ENCODE measurements around the gene GPHN.
"Not testable (repeated sequence)": the region's sequence is repeated elsewhere in the genome, so short reads cannot be mapped to it uniquely, and the experiment has no call there.

The GPHN gene

DNA sequence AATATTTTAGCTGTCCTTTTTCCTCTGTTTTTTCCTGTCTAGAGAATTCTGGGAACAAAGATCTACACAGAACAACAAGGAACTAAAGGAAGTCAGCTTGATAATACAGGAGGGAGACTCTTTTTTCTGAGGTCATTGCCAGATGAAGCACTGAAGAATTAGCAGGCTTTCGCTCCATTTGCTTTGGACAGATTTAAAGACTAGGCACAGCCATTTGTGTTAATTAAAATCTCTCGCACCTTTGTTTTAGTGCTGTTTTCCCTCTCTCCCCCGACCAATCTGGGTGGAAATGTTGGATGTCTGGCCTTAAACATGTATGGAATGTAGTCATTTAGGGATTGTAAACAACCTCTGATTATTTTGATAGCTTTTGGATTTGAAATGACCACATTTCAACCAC lies 9.6 kb upstream of the GPHN start:
- Histone ChIP-seq H3K27ac (ENCODE audit: low read depth, low read length) (no peak overlapping the region), H3K4me3 (ENCODE audit: low read depth in 1 of 5, low read length in 5 of 5) (no peak overlapping the region), H3K9me3 (ENCODE audit: control insufficient read depth in 5 of 5, low read length in 5 of 5) (no peaks in the 10 kb centered on the region), H3K4me1 (ENCODE audit: control insufficient read depth in 5 of 5, insufficient read depth in 5 of 5, low read length in 5 of 5) (peaks cover 0 to 12% (median 9%) of the 10 kb centered on the region in 5 donors), H3K27me3 (ENCODE audit: control insufficient read depth in 5 of 5, insufficient read depth in 4 of 5, low read length in 5 of 5) (no peaks in the 10 kb centered on the region), H3K36me3 (ENCODE audit: control insufficient read depth in 5 of 5, insufficient read depth in 5 of 5, low read length in 5 of 5) (no peaks in the 10 kb centered on the region), H3K9ac (ENCODE audit: low read length in 5 of 5) (no peak overlapping the region)

DNA sequence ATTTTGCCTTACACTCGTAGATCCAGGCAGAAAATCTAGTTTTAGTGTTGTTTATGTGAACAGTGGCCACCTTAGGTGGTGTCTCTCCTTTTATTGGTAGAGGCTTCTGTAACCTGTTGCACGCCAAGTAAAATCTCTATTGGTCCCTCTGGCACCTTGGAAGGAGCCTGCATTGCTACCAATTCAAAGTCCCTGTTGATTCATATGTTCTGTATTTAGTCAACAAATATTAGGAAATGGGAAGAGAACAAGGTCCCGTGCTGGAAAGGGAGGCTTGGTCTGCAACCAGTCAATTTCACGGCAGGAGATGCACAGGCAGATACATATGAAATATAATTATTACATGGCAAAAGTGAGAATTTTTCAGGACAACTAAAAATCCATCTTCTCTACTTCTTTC lies 6.4 kb upstream of the GPHN start:
- Histone ChIP-seq H3K27ac (ENCODE audit: low read depth, low read length) (no peak overlapping the region), H3K4me1 (ENCODE audit: control insufficient read depth in 5 of 5, insufficient read depth in 5 of 5, low read length in 5 of 5) (peaks cover 0 to 1% (median 0%) of the 10 kb centered on the region in 5 donors), H3K4me3 (ENCODE audit: low read depth in 1 of 5, low read length in 5 of 5) (no peak overlapping the region), H3K36me3 (ENCODE audit: control insufficient read depth in 5 of 5, insufficient read depth in 5 of 5, low read length in 5 of 5) (no peaks in the 10 kb centered on the region), H3K27me3 (ENCODE audit: control insufficient read depth in 5 of 5, insufficient read depth in 4 of 5, low read length in 5 of 5) (no peaks in the 10 kb centered on the region), H3K9ac (ENCODE audit: low read length in 5 of 5) (no peak overlapping the region), H3K9me3 (ENCODE audit: control insufficient read depth in 5 of 5, low read length in 5 of 5) (no peaks in the 10 kb centered on the region)

DNA sequence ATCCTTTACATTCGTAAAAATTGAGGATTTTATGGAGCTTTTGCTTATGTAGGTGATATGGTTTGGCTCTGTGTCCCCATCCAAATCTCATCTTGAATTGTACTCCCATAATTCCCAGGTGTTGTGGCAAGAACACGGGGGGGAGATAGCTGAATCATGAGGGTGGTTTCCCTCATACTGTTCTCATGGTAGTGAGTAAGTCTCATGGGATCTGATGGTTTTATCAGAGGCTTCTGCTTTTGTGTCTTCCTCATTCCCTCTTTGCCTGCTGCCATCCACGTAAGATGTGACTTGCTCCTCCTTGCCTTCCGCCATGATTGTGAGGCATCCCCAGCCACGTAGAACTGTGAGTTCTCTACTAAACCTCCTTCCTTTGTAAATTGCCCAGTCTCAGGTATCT lies 5.1 kb upstream of the GPHN start:
- not testable (repeated sequence) for H3K4me3 ChIP-seq (ENCODE audit: low read depth in 1 of 5, low read length in 5 of 5); H3K27me3 ChIP-seq (ENCODE audit: control insufficient read depth in 5 of 5, insufficient read depth in 4 of 5, low read length in 5 of 5); H3K36me3 ChIP-seq (ENCODE audit: control insufficient read depth in 5 of 5, insufficient read depth in 5 of 5, low read length in 5 of 5); H3K9ac ChIP-seq (ENCODE audit: low read length in 5 of 5); H3K4me1 ChIP-seq (ENCODE audit: control insufficient read depth in 5 of 5, insufficient read depth in 5 of 5, low read length in 5 of 5); H3K9me3 ChIP-seq (ENCODE audit: control insufficient read depth in 5 of 5, low read length in 5 of 5); H3K27ac ChIP-seq (ENCODE audit: low read depth, low read length)

DNA sequence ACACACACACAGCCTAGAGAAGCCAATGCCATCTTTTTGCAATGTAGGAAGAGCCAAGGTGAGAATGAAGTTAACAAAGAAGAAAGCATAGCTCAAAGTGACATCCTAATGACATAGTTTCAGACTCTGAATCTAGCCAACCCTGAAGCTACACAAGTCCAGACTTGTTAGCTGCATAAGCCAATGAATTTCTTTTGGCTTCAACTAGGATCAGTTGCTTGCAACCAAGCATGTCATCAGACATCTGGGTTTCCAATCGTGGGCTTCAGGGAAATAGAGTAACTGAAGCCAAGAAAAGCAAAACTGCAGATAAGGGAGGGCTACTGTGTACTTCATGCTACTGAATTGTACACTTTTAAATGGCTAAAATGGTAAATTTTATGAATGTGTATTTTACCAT lies 4.4 kb upstream of the GPHN start:
- Histone ChIP-seq H3K27ac (ENCODE audit: low read depth, low read length) (no peak overlapping the region), H3K4me3 (ENCODE audit: low read depth in 1 of 5, low read length in 5 of 5) (no peak overlapping the region), H3K27me3 (ENCODE audit: control insufficient read depth in 5 of 5, insufficient read depth in 4 of 5, low read length in 5 of 5) (no peaks in the 10 kb centered on the region), H3K36me3 (ENCODE audit: control insufficient read depth in 5 of 5, insufficient read depth in 5 of 5, low read length in 5 of 5) (no peaks in the 10 kb centered on the region), H3K9ac (ENCODE audit: low read length in 5 of 5) (no peak overlapping the region), H3K9me3 (ENCODE audit: control insufficient read depth in 5 of 5, low read length in 5 of 5) (no peaks in the 10 kb centered on the region), H3K4me1 (ENCODE audit: control insufficient read depth in 5 of 5, insufficient read depth in 5 of 5, low read length in 5 of 5) (peaks cover 0 to 9% (median 7%) of the 10 kb centered on the region in 5 donors)

DNA sequence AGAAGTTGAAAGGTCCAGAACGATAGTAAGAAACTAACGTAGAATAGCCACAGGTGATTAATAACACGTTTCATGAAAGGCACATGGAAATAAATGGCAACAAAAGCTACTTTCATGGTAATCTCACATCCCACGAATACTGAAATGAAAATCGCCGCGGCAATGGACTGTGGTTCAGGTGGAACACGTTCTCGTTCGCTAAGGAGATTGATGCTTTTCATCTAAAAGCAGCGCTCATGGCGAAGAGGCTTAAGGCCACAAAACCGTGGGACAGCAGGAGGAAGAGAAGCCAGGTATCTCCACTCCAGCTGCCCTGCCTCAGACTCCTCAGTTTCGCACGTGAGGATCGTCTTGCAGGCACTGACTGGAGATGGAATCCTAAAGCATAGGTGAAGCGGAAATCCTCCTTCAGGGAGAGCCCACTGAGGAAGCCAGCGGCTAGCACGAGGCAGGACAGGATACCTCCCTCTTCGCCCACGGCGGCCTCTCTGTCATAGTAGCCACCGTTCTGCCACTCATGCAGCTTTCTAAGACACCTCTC lies 696 bp upstream of the GPHN start:
- Histone ChIP-seq H3K4me1 (ENCODE audit: control insufficient read depth in 5 of 5, insufficient read depth in 5 of 5, low read length in 5 of 5) (peaks cover 2 to 33% (median 24%) of the 10 kb centered on the region in 5 donors), H3K9me3 (ENCODE audit: control insufficient read depth in 5 of 5, low read length in 5 of 5) (no peaks in the 10 kb centered on the region), H3K4me3 (ENCODE audit: low read depth in 1 of 5, low read length in 5 of 5) (peak overlapping the region; percentile 83 to 100 (median 94)), H3K9ac (ENCODE audit: low read length in 5 of 5) (peak overlapping the region; percentile 72 to 96 (median 86)), H3K27me3 (ENCODE audit: control insufficient read depth in 5 of 5, insufficient read depth in 4 of 5, low read length in 5 of 5) (no peaks in the 10 kb centered on the region), H3K36me3 (ENCODE audit: control insufficient read depth in 5 of 5, insufficient read depth in 5 of 5, low read length in 5 of 5) (no peaks in the 10 kb centered on the region), H3K27ac (ENCODE audit: low read depth, low read length) (peak overlapping the region; percentile 75)

DNA sequence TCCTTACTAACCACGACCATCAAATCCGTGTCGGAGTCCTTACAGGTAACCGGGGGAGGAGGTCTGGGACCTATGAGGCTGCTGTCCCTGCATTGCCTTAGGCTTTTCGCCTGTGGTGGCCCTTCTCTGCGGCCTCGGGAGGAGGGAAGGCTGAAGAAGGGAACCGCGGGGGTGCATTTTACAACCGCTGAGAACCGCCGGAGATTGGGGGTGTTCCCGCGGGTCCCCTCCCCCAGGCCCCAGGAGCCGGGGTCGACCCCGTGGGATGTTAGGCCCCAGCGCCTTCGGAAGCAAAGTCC lies 549 bp downstream of the GPHN start:
- peak overlapping the region; percentile 77 to 91 (median 84) for H3K9ac ChIP-seq (ENCODE audit: low read length in 5 of 5)
- H3K4me1 ChIP-seq (ENCODE audit: control insufficient read depth in 5 of 5, insufficient read depth in 5 of 5, low read length in 5 of 5): peaks cover 2 to 33% (median 24%) of the 10 kb centered on the region in 5 donors
- H3K4me3 ChIP-seq (ENCODE audit: low read depth in 1 of 5, low read length in 5 of 5): peak overlapping the region; percentile 83 to 100 (median 94)
- no peaks in the 10 kb centered on the region for H3K36me3 ChIP-seq (ENCODE audit: control insufficient read depth in 5 of 5, insufficient read depth in 5 of 5, low read length in 5 of 5)
- H3K9me3 ChIP-seq (ENCODE audit: control insufficient read depth in 5 of 5, low read length in 5 of 5): no peaks in the 10 kb centered on the region
- H3K27me3 ChIP-seq (ENCODE audit: control insufficient read depth in 5 of 5, insufficient read depth in 4 of 5, low read length in 5 of 5): no peaks in the 10 kb centered on the region
- H3K27ac ChIP-seq (ENCODE audit: low read depth, low read length): peak overlapping the region; percentile 86

DNA sequence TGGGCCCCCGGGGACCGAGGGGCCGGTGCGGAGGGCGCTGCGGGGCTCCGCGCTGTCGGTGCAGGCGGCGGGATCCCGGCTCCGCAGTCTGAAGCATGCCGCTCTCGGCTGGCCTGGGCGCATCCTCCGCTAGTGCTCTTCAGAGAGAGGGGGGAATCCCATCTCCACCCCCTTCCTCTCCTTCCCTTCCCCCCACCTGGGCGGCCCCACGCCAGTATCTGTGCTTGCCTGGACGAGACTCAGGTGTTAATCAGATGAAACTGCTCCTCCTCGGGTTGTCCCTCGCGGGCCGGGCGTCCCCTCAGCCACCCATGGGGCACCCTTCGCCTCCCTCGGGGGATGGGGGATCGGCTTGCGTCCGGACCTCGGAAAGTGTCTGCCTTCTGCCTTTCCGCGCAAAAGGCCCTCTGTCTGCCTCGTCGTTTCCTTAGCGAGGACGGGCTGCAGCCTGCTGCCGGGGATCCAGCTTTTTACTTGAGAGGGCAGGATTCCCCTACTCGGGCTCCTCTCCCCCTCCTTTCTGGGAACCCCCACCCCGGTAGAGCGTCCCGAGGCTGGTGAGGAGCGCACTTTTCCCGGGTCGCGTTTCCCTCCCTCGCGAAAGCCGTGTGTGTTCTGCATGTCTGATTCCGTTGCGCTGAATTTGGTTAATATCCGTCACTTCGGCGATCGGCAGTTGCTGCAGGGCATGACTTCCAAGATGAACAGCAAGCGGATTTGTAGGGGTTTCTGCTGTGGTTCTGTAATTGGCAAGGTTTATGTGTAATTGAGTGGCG lies 1.1 kb downstream of the GPHN start:
- Histone ChIP-seq H3K27me3 (ENCODE audit: control insufficient read depth in 5 of 5, insufficient read depth in 4 of 5, low read length in 5 of 5) (no peaks in the 10 kb centered on the region), H3K9me3 (ENCODE audit: control insufficient read depth in 5 of 5, low read length in 5 of 5) (no peaks in the 10 kb centered on the region), H3K4me3 (ENCODE audit: low read depth in 1 of 5, low read length in 5 of 5) (peak overlapping the region; percentile 83 to 100 (median 87)), H3K9ac (ENCODE audit: low read length in 5 of 5) (peak overlapping the region; percentile 77 to 86 (median 80)), H3K36me3 (ENCODE audit: control insufficient read depth in 5 of 5, insufficient read depth in 5 of 5, low read length in 5 of 5) (no peaks in the 10 kb centered on the region), H3K27ac (ENCODE audit: low read depth, low read length) (peak overlapping the region; percentile 86), H3K4me1 (ENCODE audit: control insufficient read depth in 5 of 5, insufficient read depth in 5 of 5, low read length in 5 of 5) (peaks cover 2 to 33% (median 24%) of the 10 kb centered on the region in 5 donors)

DNA sequence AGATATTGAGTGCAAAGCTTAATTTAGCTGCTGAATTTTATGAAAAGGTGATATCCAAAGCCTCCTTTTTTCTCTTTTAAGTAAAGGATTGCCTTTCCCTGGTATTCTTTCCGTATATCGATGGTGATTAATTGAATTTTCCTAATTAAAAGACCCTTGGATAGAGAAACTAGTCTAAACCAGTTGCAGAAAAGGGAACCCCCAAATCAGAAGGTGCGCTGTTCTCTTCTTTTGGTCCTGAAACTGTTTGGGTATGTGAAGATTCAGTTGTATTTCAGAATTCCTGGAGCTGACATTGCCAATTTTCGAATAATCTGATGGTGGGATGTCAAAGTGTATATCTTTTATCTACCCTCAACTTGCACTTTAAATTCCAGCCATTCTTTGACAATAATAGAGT lies 1.9 kb downstream of the GPHN start:
- Histone ChIP-seq H3K9me3 (ENCODE audit: control insufficient read depth in 5 of 5, low read length in 5 of 5) (no peaks in the 10 kb centered on the region), H3K4me1 (ENCODE audit: control insufficient read depth in 5 of 5, insufficient read depth in 5 of 5, low read length in 5 of 5) (peaks cover 2 to 40% (median 24%) of the 10 kb centered on the region in 5 donors), H3K9ac (ENCODE audit: low read length in 5 of 5) (peak overlapping the region in 2 of 5 donors; percentile 78 to 86), H3K27me3 (ENCODE audit: control insufficient read depth in 5 of 5, insufficient read depth in 4 of 5, low read length in 5 of 5) (no peaks in the 10 kb centered on the region), H3K27ac (ENCODE audit: low read depth, low read length) (peak overlapping the region; percentile 86), H3K36me3 (ENCODE audit: control insufficient read depth in 5 of 5, insufficient read depth in 5 of 5, low read length in 5 of 5) (no peaks in the 10 kb centered on the region), H3K4me3 (ENCODE audit: low read depth in 1 of 5, low read length in 5 of 5) (peak overlapping the region in 4 of 5 donors; percentile 83 to 94 (median 86))

DNA sequence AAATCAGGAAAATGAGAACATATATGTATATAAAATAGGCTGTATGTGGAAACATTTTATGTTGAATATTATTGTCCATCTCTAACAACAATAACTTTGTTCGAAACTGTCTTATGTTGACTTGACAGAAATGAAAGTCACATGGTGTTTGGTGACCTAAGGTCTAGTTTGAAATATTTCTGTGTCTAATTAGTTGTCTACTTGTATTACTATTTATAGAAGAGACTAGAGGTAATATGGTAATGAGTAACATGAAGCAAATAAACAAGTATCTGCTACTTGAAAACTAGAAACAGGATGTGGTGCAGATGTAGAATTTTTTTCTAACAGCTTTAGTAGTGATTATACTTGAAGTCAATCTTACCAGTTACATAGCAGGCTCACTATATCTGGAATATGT lies 3.9 kb downstream of the GPHN start:
- Histone ChIP-seq H3K4me1 (ENCODE audit: control insufficient read depth in 5 of 5, insufficient read depth in 5 of 5, low read length in 5 of 5) (peaks cover 2 to 38% (median 24%) of the 10 kb centered on the region in 5 donors), H3K36me3 (ENCODE audit: control insufficient read depth in 5 of 5, insufficient read depth in 5 of 5, low read length in 5 of 5) (no peaks in the 10 kb centered on the region), H3K9ac (ENCODE audit: low read length in 5 of 5) (no peak overlapping the region), H3K27ac (ENCODE audit: low read depth, low read length) (no peak overlapping the region), H3K4me3 (ENCODE audit: low read depth in 1 of 5, low read length in 5 of 5) (no peak overlapping the region), H3K27me3 (ENCODE audit: control insufficient read depth in 5 of 5, insufficient read depth in 4 of 5, low read length in 5 of 5) (no peaks in the 10 kb centered on the region), H3K9me3 (ENCODE audit: control insufficient read depth in 5 of 5, low read length in 5 of 5) (no peaks in the 10 kb centered on the region)

DNA sequence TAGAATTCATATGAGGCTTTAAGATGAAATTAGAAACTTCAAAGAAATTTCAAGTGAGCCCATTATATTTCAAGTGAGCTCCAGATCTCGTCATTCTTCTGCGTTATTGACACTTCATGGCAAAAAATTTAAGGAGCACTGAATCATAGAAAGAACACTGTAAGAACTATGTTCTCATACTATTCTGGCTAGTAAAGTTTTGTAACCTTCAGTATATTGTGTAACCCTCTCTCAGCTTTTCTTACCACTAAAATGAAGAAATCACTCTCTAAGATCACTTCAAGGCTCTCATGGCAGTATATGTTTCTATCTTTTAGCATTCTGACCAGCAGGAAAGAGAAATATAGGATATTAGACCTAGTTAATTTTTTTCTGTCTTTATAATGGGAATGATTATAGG lies 6.3 kb downstream of the GPHN start:
- Histone ChIP-seq H3K9me3 (ENCODE audit: control insufficient read depth in 5 of 5, low read length in 5 of 5) (no peaks in the 10 kb centered on the region), H3K36me3 (ENCODE audit: control insufficient read depth in 5 of 5, insufficient read depth in 5 of 5, low read length in 5 of 5) (no peaks in the 10 kb centered on the region), H3K9ac (ENCODE audit: low read length in 5 of 5) (no peak overlapping the region), H3K4me3 (ENCODE audit: low read depth in 1 of 5, low read length in 5 of 5) (no peak overlapping the region), H3K27ac (ENCODE audit: low read depth, low read length) (no peak overlapping the region), H3K27me3 (ENCODE audit: control insufficient read depth in 5 of 5, insufficient read depth in 4 of 5, low read length in 5 of 5) (no peaks in the 10 kb centered on the region), H3K4me1 (ENCODE audit: control insufficient read depth in 5 of 5, insufficient read depth in 5 of 5, low read length in 5 of 5) (peaks cover 2 to 26% (median 14%) of the 10 kb centered on the region in 5 donors)

Data from subcutaneous abdominal adipose tissue (tissue), 5 donors.